HG03521 (cell line): ENCODE data around the gene TRIOBP.
"Not testable (repeated sequence)": the region's sequence is repeated elsewhere in the genome, so short reads cannot be mapped to it uniquely, and the experiment has no call there.

Experiments
- ATAC-seq: cut with Tn5 transposase; IDR thresholded peaks from one replicate; pipeline ENCODE4 v1.9.1; 2021; ENCODE audit warnings: mild to moderate bottlenecking, moderate library complexity; ENCODE audit not compliant: unreplicated experiment

TRIOBP gene

GRCh38 chr22:37690901-37691504 is 5.8 kb upstream of the TRIOBP start:
- no peak for ATAC-seq

GRCh38 chr22:37692627-37693285 is 4.1 kb upstream of the TRIOBP start:
- no peak for ATAC-seq

- ATAC-seq = not testable (repeated sequence)
Measured at GRCh38 chr22:37694131-37694530, 2.7 kb upstream of the TRIOBP start.

- not testable (repeated sequence) for ATAC-seq
Measured at GRCh38 chr22:37696260-37696656, 590 bp upstream of the TRIOBP start.

- no peak for ATAC-seq
Measured at GRCh38 chr22:37697538-37697835, 639 bp downstream of the TRIOBP start.

GRCh38 chr22:37701141-37701786 is 4.4 kb downstream of the TRIOBP start:
- ATAC-seq = no peak

- no peak for ATAC-seq
Measured at GRCh38 chr22:37703906-37704305, 7.1 kb downstream of the TRIOBP start.

- ATAC-seq = no peak
Measured at GRCh38 chr22:37704645-37705044, 7.8 kb downstream of the TRIOBP start.

- no peak for ATAC-seq
Measured at GRCh38 chr22:37705205-37705604, 8.4 kb downstream of the TRIOBP start.

GRCh38 chr22:37708580-37709444 is 12.0 kb downstream of the TRIOBP start:
- ATAC-seq = no peak

- no peak for ATAC-seq
Measured at GRCh38 chr22:37709445-37709765, 12.6 kb downstream of the TRIOBP start.

- ATAC-seq = no peak
Measured at GRCh38 chr22:37710675-37711074, 13.8 kb downstream of the TRIOBP start.

GRCh38 chr22:37711490-37711889 is 14.6 kb downstream of the TRIOBP start:
- no peak for ATAC-seq

- no peak for ATAC-seq
Measured at GRCh38 chr22:37713761-37714160, 16.9 kb downstream of the TRIOBP start.

GRCh38 chr22:37714634-37715033 is 17.8 kb downstream of the TRIOBP start:
- no peak for ATAC-seq

GRCh38 chr22:37715760-37716159 is 18.9 kb downstream of the TRIOBP start:
- no peak for ATAC-seq

- no peak for ATAC-seq
Measured at GRCh38 chr22:37716708-37717107, 19.9 kb downstream of the TRIOBP start.

- not testable (repeated sequence) for ATAC-seq
Measured at GRCh38 chr22:37717235-37717634, 20.4 kb downstream of the TRIOBP start.

GRCh38 chr22:37717746-37718305 is 21.0 kb downstream of the TRIOBP start:
- not testable (repeated sequence) for ATAC-seq

GRCh38 chr22:37725551-37726240 is 28.8 kb downstream of the TRIOBP start:
- no peak for ATAC-seq
